HepG2 (cell line): Measurements from ENCODE around the gene ASAP2. TPM values are rescaled to one million over a fixed set of nuclear protein-coding genes. Genes with fewer than 3 reads are reported as not detected.

Experiments
- ATAC-seq: fragments of 200-7000 bp; cut with Tn5 transposase; 3 replicates; pipeline ENCODE4 v1.9.1; 2020; ENCODE audit warnings: mild to moderate bottlenecking, moderate library complexity
- BruUV-seq: library from RNA; stranded (reverse); fragments of 400-500 nt; replicated peaks from 2 replicates; lab custom pipeline; 2021; lab: Mats Ljungman, UMichigan
- CTCF ChIA-PET: fragments of 300-600 bp; formaldehyde crosslinking; extraction: SDS; loops from one replicate; lab custom pipeline; 2021; ENCODE audit warnings: low total read pairs, inconsistent platforms, low intra/inter-chr PET ratio; lab: Yijun Ruan, JAX
- POLR2A ChIA-PET: fragments of 350-600 bp; sonication (Branson Sonifier 250); formaldehyde crosslinking; loops from one replicate; lab custom pipeline; 2020; ENCODE audit warnings: antibody characterized with exemption, inconsistent platforms; lab: Yijun Ruan, JAX
- DNase-seq: peaks from one replicate; pipeline ENCODE4 v3.0.0-alpha.2; 2015; ENCODE audit warnings: low spot score
- FAIRE-seq: peaks from 3 replicates; lab custom pipeline; 2011; peaks lifted over from hg19 to GRCh38; lab: Jason Lieb, UNC
- H2AFZ ChIP-seq: one replicate; pipeline ENCODE4 v1.6.1; 2011; ENCODE audit warnings: low read length, inconsistent platforms
- H3K27ac ChIP-seq: fragments of 300-600 bp; 3 replicates; pipeline ENCODE4 v1.8.0; 2011; ENCODE audit warnings: mixed run types, mild to moderate bottlenecking, mixed read lengths, low read length, inconsistent platforms; ENCODE audit not compliant: insufficient read depth; ENCODE audit errors: extremely low read length
- H3K27me3 ChIP-seq, 2 experiments: fragments of 200-600 bp in 1 of 2; 2 replicates in 1 of 2; 3 replicates in 1 of 2; pipeline versions ENCODE4 v1.6.0 to v1.8.0; 2011; ENCODE audit warnings: low read length in 2 of 2, mild to moderate bottlenecking in 2 of 2, moderate library complexity in 2 of 2, inconsistent platforms in 1 of 2; ENCODE audit not compliant: insufficient read depth in 2 of 2, control insufficient read depth in 1 of 2
- H3K36me3 ChIP-seq, 2 experiments: fragments of 200-600 bp in 1 of 2; replicated peaks in 1 of 2; 2 replicates in 1 of 2; 3 replicates in 1 of 2; pipeline versions ENCODE4 v1.5.1 to v1.8.0; 2011; ENCODE audit warnings: low read length in 2 of 2, inconsistent platforms in 1 of 2; ENCODE audit not compliant: insufficient read depth in 2 of 2, control insufficient read depth in 1 of 2
- H3K4me1 ChIP-seq: 2 replicates; pipeline ENCODE4 v1.5.1; 2012; ENCODE audit warnings: low read length, inconsistent platforms; ENCODE audit not compliant: insufficient read depth
- H3K4me2 ChIP-seq: 2 replicates; pipeline ENCODE4 v1.6.0; 2011; ENCODE audit warnings: low read depth, low read length, inconsistent platforms
- H3K4me3 ChIP-seq, 3 experiments: fragments of 200-600 bp in 1 of 3; sonication (generic), shearing (Covaris generic) in 1 of 3; replicated peaks in 1 of 3; 2 replicates each; pipeline ENCODE4 v1.5.1; 2011 to 2016; ENCODE audit warnings: low read length in 3 of 3, inconsistent platforms in 2 of 3, low read depth in 2 of 3, mild to moderate bottlenecking in 2 of 3, control low read depth in 1 of 3, mixed read lengths in 1 of 3; ENCODE audit not compliant: insufficient read depth in 1 of 3
- H3K79me2 ChIP-seq: one replicate; pipeline ENCODE4 v1.6.1; 2011; ENCODE audit warnings: low read length, inconsistent platforms; ENCODE audit not compliant: insufficient read depth
- H3K9ac ChIP-seq: 2 replicates; pipeline ENCODE4 v1.6.0; 2011; ENCODE audit warnings: mild to moderate bottlenecking, low read depth, low read length, inconsistent platforms; ENCODE audit not compliant: insufficient read depth
- H3K9me3 ChIP-seq: 2 replicates; pipeline ENCODE4 v1.5.1; 2012; ENCODE audit warnings: mild to moderate bottlenecking, low read length
- H4K20me1 ChIP-seq: 2 replicates; pipeline ENCODE4 v1.6.0; 2011; ENCODE audit warnings: inconsistent platforms, mild to moderate bottlenecking, low read length, moderate library complexity; ENCODE audit not compliant: insufficient read depth
- ATAD3A ChIP-seq: sonication (generic); formaldehyde crosslinking; IDR thresholded peaks from 2 replicates; pipeline ENCODE4 v1.4.0; 2020; ENCODE audit warnings: missing genetic modification reagents
- ATM ChIP-seq: fragments of 450-650 bp; IDR thresholded peaks from 2 replicates; pipeline ENCODE4 v1.7.1; 2017; ENCODE audit warnings: mild to moderate bottlenecking, borderline replicate concordance
- CAMTA2 ChIP-seq: sonication (generic); formaldehyde crosslinking; IDR thresholded peaks from 2 replicates; pipeline ENCODE4 v1.4.0; 2020; ENCODE audit warnings: mild to moderate bottlenecking, missing genetic modification reagents, borderline replicate concordance
- GTF3A ChIP-seq: sonication (generic); formaldehyde crosslinking; conservative IDR thresholded peaks from 2 replicates; pipeline ENCODE4 v1.4.0; 2020; ENCODE audit warnings: mild to moderate bottlenecking, missing genetic modification reagents
- HOXA3 ChIP-seq: sonication (generic); formaldehyde crosslinking; IDR thresholded peaks from 2 replicates; pipeline ENCODE4 v1.5.0; 2020; ENCODE audit warnings: missing genetic modification reagents
- KLF13 ChIP-seq: sonication (generic); formaldehyde crosslinking; IDR thresholded peaks from 2 replicates; pipeline ENCODE4 v1.4.0; 2020; ENCODE audit warnings: mild to moderate bottlenecking, missing genetic modification reagents
- MTF2 ChIP-seq: sonication (generic); formaldehyde crosslinking; IDR thresholded peaks from 2 replicates; pipeline ENCODE4 v1.5.0; 2020; ENCODE audit warnings: missing genetic modification reagents, borderline replicate concordance
- MXD1 ChIP-seq: sonication (generic); formaldehyde crosslinking; IDR thresholded peaks from 2 replicates; pipeline ENCODE4 v1.4.0; 2020; ENCODE audit warnings: mild to moderate bottlenecking, missing genetic modification reagents
- NFKBIZ ChIP-seq: IDR thresholded peaks from 2 replicates; pipeline ENCODE4 v1.6.1; 2018; ENCODE audit warnings: missing genetic modification reagents, missing compliant biosample characterization
- SKI ChIP-seq: fragments of 450-650 bp; IDR thresholded peaks from one replicate; pipeline ENCODE4 v1.6.1; 2018; ENCODE audit warnings: mild to moderate bottlenecking; ENCODE audit not compliant: partially characterized antibody
- SMARCE1 ChIP-seq: fragments of 450-650 bp; IDR thresholded peaks from 2 replicates; pipeline ENCODE4 v1.6.1; 2017; ENCODE audit warnings: borderline replicate concordance
- TRIM24 ChIP-seq: sonication (generic); formaldehyde crosslinking; IDR thresholded peaks from 2 replicates; pipeline ENCODE4 v1.8.0; 2022; ENCODE audit warnings: mild to moderate bottlenecking, missing genetic modification reagents
- ZFP36 ChIP-seq: fragments of 150-350 bp; IDR thresholded peaks from 2 replicates; pipeline ENCODE4 v1.6.1; 2018; ENCODE audit warnings: borderline replicate concordance, low read length, low read depth; ENCODE audit not compliant: partially characterized antibody
- ZNF143 ChIP-seq: sonication (generic); formaldehyde crosslinking; IDR thresholded peaks from 2 replicates; pipeline ENCODE4 v1.4.0; 2020; ENCODE audit warnings: missing genetic modification reagents
- ZNF367 ChIP-seq: sonication (generic); formaldehyde crosslinking; IDR thresholded peaks from 2 replicates; pipeline ENCODE4 v1.4.0; 2020; ENCODE audit warnings: missing genetic modification reagents, borderline replicate concordance
- ZNF468 ChIP-seq: sonication (generic); formaldehyde crosslinking; IDR thresholded peaks from 2 replicates; pipeline ENCODE4 v1.8.0; 2022; ENCODE audit warnings: mild to moderate bottlenecking, moderate library complexity, missing genetic modification reagents
- ZNF484 ChIP-seq: sonication (generic); formaldehyde crosslinking; IDR thresholded peaks from 2 replicates; pipeline ENCODE4 v1.5.1; 2020; ENCODE audit warnings: mild to moderate bottlenecking, low read depth, missing genetic modification reagents, borderline replicate concordance
- ZNF567 ChIP-seq: sonication (generic); formaldehyde crosslinking; IDR thresholded peaks from 2 replicates; pipeline ENCODE4 v1.8.1; 2023; ENCODE audit warnings: mild to moderate bottlenecking, missing genetic modification reagents, borderline replicate concordance
- ZNF768 ChIP-seq: sonication (generic); formaldehyde crosslinking; IDR thresholded peaks from 2 replicates; pipeline ENCODE4 v1.4.0; 2020; ENCODE audit warnings: missing genetic modification reagents
- ZNF839 ChIP-seq: sonication (generic); formaldehyde crosslinking; IDR thresholded peaks from 2 replicates; pipeline ENCODE4 v1.4.0; 2020; ENCODE audit warnings: missing genetic modification reagents, mild to moderate bottlenecking, borderline replicate concordance
- WGBS: methylation state at CpG from one replicate; pipeline ENCODE4 v1.1.6; 2017; ENCODE audit warnings: low lambda C conversion rate; 5-methylcytosine and 5-hydroxymethylcytosine counted together
- in situ Hi-C: cut with HindIII; loops from 2 replicates; pipeline ENCODE4 v1.10.0; 2017; ENCODE audit warnings: low pct_unique_long_range_greater_than_20kb; ENCODE audit not compliant: extremely low pct_ligation_motif_present
- intact Hi-C: fragments of 100-400 bp; cut with micrococcal nuclease; formaldehyde crosslinking; loops from one replicate; pipeline ENCODE4 v1.10.0; 2022; ENCODE audit not compliant: unreplicated experiment
- polyA plus RNA-seq, 8 experiments: library from polyadenylated mRNA; depleted of rRNA in 3 of 8; stranded (reverse) in 7 of 8; unstranded in 1 of 8; fragments of >200 nt; fragmentation: Illumina TruSeq in 4 of 8; extraction: Trizol in 4 of 8; gene quantifications; 2 replicates each; pipeline versions ENCODE4 v1.2.1 to v1.2.3, GENCODE V29; 2011 to 2016; ENCODE audit warnings: low read depth in 4 of 8, missing spikeins in 1 of 8, mixed read lengths in 1 of 8; ENCODE audit not compliant: insufficient read depth in 1 of 8
- total RNA-seq, 5 experiments: library from RNA; depleted of rRNA; stranded (reverse); fragments of >200 nt; fragmentation: Illumina TruSeq; extraction: Trizol; gene quantifications; 2 replicates each; pipeline ENCODE4 v1.2.3, GENCODE V29; 2016; ENCODE audit warnings: low read depth in 1 of 5

ASAP2 gene
- total and polyA plus RNA-seq, 2 of the 13 experiments (the other 11 are each of a cell fraction or from before 2014, with no cell fraction given), result 7.3 to 22.3 TPM

- TF ChIP-seq ATAD3A (CRISPR knock-in tag) (no peak), ZNF839 (CRISPR knock-in tag) (no peak), GTF3A (no peak), HOXA3 (CRISPR knock-in tag) (no peak), ZNF143 (CRISPR knock-in tag) (no peak), NFKBIZ (CRISPR knock-in tag) (no peak), ZNF484 (CRISPR knock-in tag) (no peak), ZFP36 (no peak), TRIM24 (CRISPR knock-in tag) (no peak), KLF13 (CRISPR knock-in tag) (no peak), SKI (no peak), MTF2 (no peak), CAMTA2 (CRISPR knock-in tag) (no peak), ATM (no peak), ZNF367 (CRISPR knock-in tag) (no peak), ZNF567 (CRISPR knock-in tag) (no peak), ZNF768 (CRISPR knock-in tag) (no peak), MXD1 (no peak), SMARCE1 (no peak), ZNF468 (CRISPR knock-in tag) (no peak)
- TF ChIP-seq, all 625 proteins: peak for 0
- DNase-seq (no peak), FAIRE-seq (no peak), ATAC-seq (no peak)
- Histone ChIP-seq H3K4me3 (no peak overlapping the region), H3K27me3 (no peaks in the 10 kb centered on the region), H3K4me2 (no peak overlapping the region), H3K36me3 (peaks cover 0 to under 1% of the 10 kb centered on the region in 2 experiments; a peak in 1 of 5 replicates), H3K9ac (no peak overlapping the region), H2AFZ (no peak overlapping the region), H3K4me1 (peaks cover 29% of the 10 kb centered on the region), H3K79me2 (peaks cover 64% of the 10 kb centered on the region), H3K9me3 (no peaks in the 10 kb centered on the region), H3K27ac (no peak overlapping the region), H4K20me1 (no peaks in the 10 kb centered on the region)
- in situ Hi-C loops (no loop called here), intact Hi-C loops (no loop called here)
- ChIA-PET POLR2A (interaction anchor here (1.3 to 2.2 kb wide), 2 partner anchors 11 to 24 kb away, joined by 3 to 11 read pairs; no protein-coding TSS in a partner anchor), CTCF (no interaction called here)
- WGBS, result 88% methylated on average over 9 of the region's 9 CpGs
- BruUV-seq, result no TSS peak
These were observed 15.8 kb downstream of the ASAP2 start for GRCh38 chr2:9222239-9222892.
